GM19043 (cell line): ENCODE results near the gene GPM6B.
A peak's percentile ranks its signal among the peaks of the same experiment; 100 is the strongest.

ENCODE experiments used
- ATAC-seq: cut with Tn5 transposase; IDR thresholded peaks from one replicate; pipeline ENCODE4 v1.9.1; 2021; ENCODE audit warnings: low read depth; ENCODE audit not compliant: unreplicated experiment

The GPM6B gene

GRCh38 chrX:13770013-13770535 lies 46.8 kb downstream of the GPM6B start:
- ATAC-seq = no peak

GRCh38 chrX:13768939-13769338 lies 48.0 kb downstream of the GPM6B start:
- no peak for ATAC-seq

GRCh38 chrX:13764765-13765164 lies 52.1 kb downstream of the GPM6B start:
- no peak for ATAC-seq

GRCh38 chrX:13764281-13764680 lies 52.6 kb downstream of the GPM6B start:
- ATAC-seq = no peak

GRCh38 chrX:13763489-13763888 lies 53.4 kb downstream of the GPM6B start:
- ATAC-seq = no peak

GRCh38 chrX:13761606-13762414 lies 55.1 kb downstream of the GPM6B start:
- peak; percentile 46 for ATAC-seq

- no peak for ATAC-seq
These were observed 56.5 kb downstream of the GPM6B start for GRCh38 chrX:13760426-13760825.

- peak; percentile 59 for ATAC-seq
These were observed 57.7 kb downstream of the GPM6B start for GRCh38 chrX:13759152-13759718.

GRCh38 chrX:13756381-13756780 lies 60.5 kb downstream of the GPM6B start:
- no peak for ATAC-seq

GRCh38 chrX:13755254-13755653 lies 61.6 kb downstream of the GPM6B start:
- ATAC-seq = no peak

- ATAC-seq = no peak
These were observed 62.1 kb downstream of the GPM6B start for GRCh38 chrX:13754765-13755164.

- ATAC-seq = peak; percentile 67
These were observed 64.2 kb downstream of the GPM6B start for GRCh38 chrX:13752646-13753045.

- ATAC-seq = no peak
These were observed 64.8 kb downstream of the GPM6B start for GRCh38 chrX:13752141-13752540.

- no peak for ATAC-seq
These were observed 66.1 kb downstream of the GPM6B start for GRCh38 chrX:13750812-13751211.

GRCh38 chrX:13750204-13750603 lies 66.7 kb downstream of the GPM6B start:
- ATAC-seq = no peak

GRCh38 chrX:13748486-13748885 lies 68.4 kb downstream of the GPM6B start:
- ATAC-seq = no peak

GRCh38 chrX:13747836-13748235 lies 69.1 kb downstream of the GPM6B start:
- no peak for ATAC-seq

GRCh38 chrX:13742397-13743176 lies 74.3 kb downstream of the GPM6B start:
- peak; percentile 94 for ATAC-seq

- no peak for ATAC-seq
These were observed 75.2 kb downstream of the GPM6B start for GRCh38 chrX:13741695-13742094.

- ATAC-seq = peak; percentile 83
These were observed 82.4 kb downstream of the GPM6B start, which contains the start of the genes OFD1 and TRAPPC2 for GRCh38 chrX:13734278-13735172. Gene OFD1 (plus strand): TSS chrX:13734748. CDS start chrX:13735072, 324 bp downstream. Gene TRAPPC2 (minus strand): TSS chrX:13734620. CDS start chrX:13719963, 14,657 bp downstream.
